Panc1 (cell line): ENCODE results near the gene S1PR5. TPM values are rescaled to one million over a fixed set of nuclear protein-coding genes. Genes with fewer than 3 reads are reported as not detected.

Experiments used
- ATAC-seq: fragments of 200-7000 bp; cut with Tn5 transposase; 2 replicates; pipeline ENCODE4 v1.9.1; 2020; ENCODE audit warnings: mild to moderate bottlenecking, moderate library complexity
- BruUV-seq: library from RNA; stranded (reverse); fragments of 400-500 nt; replicated peaks from 2 replicates; lab custom pipeline; 2021; lab: Mats Ljungman, UMichigan
- CTCF ChIA-PET: fragments of 300-600 bp; sonication (Branson Sonifier 250); formaldehyde crosslinking; loops from one replicate; lab custom pipeline; 2022; ENCODE audit warnings: antibody characterized with exemption; lab: Charles Lee
- POLR2A ChIA-PET: fragments of 300-600 bp; sonication (Branson Sonifier 250); formaldehyde crosslinking; loops from one replicate; lab custom pipeline; 2022; ENCODE audit warnings: antibody characterized with exemption; lab: Charles Lee
- DNase-seq: peaks from one replicate; pipeline ENCODE4 v3.0.0-alpha.2; 2010; ENCODE audit warnings: low read depth, low spot score
- H3K27ac ChIP-seq: 2 replicates; pipeline ENCODE4 v1.5.1; 2011; ENCODE audit warnings: mild to moderate bottlenecking, low read length, inconsistent platforms
- H3K27me3 ChIP-seq: fragments of 200-500 bp; sonication (Bioruptor generic); 2 replicates; pipeline ENCODE4 v1.6.0; 2014; ENCODE audit warnings: low read length, inconsistent platforms; ENCODE audit not compliant: control insufficient read depth, insufficient read depth
- H3K36me3 ChIP-seq: fragments of 200-500 bp; sonication (Bioruptor generic); 2 replicates; pipeline ENCODE4 v1.5.1; 2014; ENCODE audit warnings: inconsistent platforms, mild to moderate bottlenecking, low read length, moderate library complexity; ENCODE audit not compliant: control insufficient read depth, insufficient read depth
- H3K4me1 ChIP-seq: 2 replicates; pipeline ENCODE4 v1.5.1; 2011; ENCODE audit warnings: inconsistent platforms, mild to moderate bottlenecking, low read length, moderate library complexity; ENCODE audit not compliant: control insufficient read depth, insufficient read depth
- H3K4me3 ChIP-seq, 2 experiments: 2 replicates each; pipeline ENCODE4 v1.5.1; 2011 to 2012; ENCODE audit warnings: low read depth in 2 of 2, low read length in 2 of 2, mild to moderate bottlenecking in 2 of 2, inconsistent platforms in 1 of 2, moderate library complexity in 1 of 2
- H3K9me3 ChIP-seq: fragments of 200-500 bp; sonication (Bioruptor generic); 2 replicates; pipeline ENCODE4 v1.5.1; 2014; ENCODE audit warnings: low read depth, mild to moderate bottlenecking, inconsistent platforms, low read length, moderate library complexity; ENCODE audit not compliant: control insufficient read depth, insufficient read depth
- CTCF ChIP-seq: fragments of 450-650 bp; IDR thresholded peaks from 2 replicates; pipeline ENCODE4 v1.5.1; 2017; ENCODE audit warnings: mild to moderate bottlenecking
- POLR2AphosphoS5 ChIP-seq: IDR thresholded peaks from 2 replicates; pipeline ENCODE4 v1.6.1; 2012; ENCODE audit warnings: mild to moderate bottlenecking, low read depth, low read length, moderate library complexity
- REST ChIP-seq, 2 experiments: IDR thresholded peaks; 2 replicates each; pipeline ENCODE4 v1.6.1; 2011 to 2012; ENCODE audit warnings: low read depth in 2 of 2, control low read depth in 1 of 2, low read length in 1 of 2, mild to moderate bottlenecking in 1 of 2, moderate library complexity in 1 of 2; ENCODE audit not compliant: insufficient read depth in 1 of 2
- SIN3A ChIP-seq: IDR thresholded peaks from 2 replicates; pipeline ENCODE4 v1.6.1; 2012; ENCODE audit warnings: low read depth, mild to moderate bottlenecking, low read length, moderate library complexity, borderline replicate concordance; ENCODE audit not compliant: insufficient read depth
- TCF7L2 ChIP-seq: IDR thresholded peaks from 2 replicates; pipeline ENCODE4 v1.6.1; 2011; ENCODE audit warnings: mild to moderate bottlenecking, low read depth, low read length, inconsistent platforms
- in situ Hi-C: cut with HindIII; loops from 2 replicates; pipeline ENCODE4 v1.10.0; 2016; ENCODE audit warnings: low sequenced_read_pairs, low pct_unique_long_range_greater_than_20kb
- intact Hi-C: fragments of 100-400 bp; cut with micrococcal nuclease; formaldehyde crosslinking; loops from one replicate; pipeline ENCODE4 v1.10.0; 2022; ENCODE audit not compliant: unreplicated experiment
- total RNA-seq: library from RNA; stranded (reverse); gene quantifications from one replicate; pipeline ENCODE4 v1.2.1, GENCODE V29; 2021; ENCODE audit not compliant: unreplicated experiment

Gene S1PR5
- total RNA-seq, 1 experiment from 2014 or later, result 3.4 TPM

- no TSS peak for BruUV-seq
- ATAC-seq (no peak), DNase-seq (no peak)
- in situ Hi-C loops, result no loop called here
- no peaks in the 10 kb centered on the region for H3K27me3 ChIP-seq
- intact Hi-C loops, result no loop called here
- no peak for TF ChIP-seq REST (IDR thresholded peaks at IDR 0.05; ENCODE audit: insufficient read depth in 1 of 2, low read depth in 2 of 2, low read length in 1 of 2)
- no peak for TF ChIP-seq CTCF
- no peak for TF ChIP-seq SIN3A
- TF ChIP-seq TCF7L2, result no peak
- no peak for TF ChIP-seq POLR2AphosphoS5
- H3K36me3 ChIP-seq, result no peaks in the 10 kb centered on the region
- no peaks in the 10 kb centered on the region for H3K9me3 ChIP-seq
- no peak overlapping the region for H3K4me3 ChIP-seq
- POLR2A ChIA-PET, result no interaction called here
- H3K27ac ChIP-seq, result no peak overlapping the region
- CTCF ChIA-PET, result interaction anchor here (0.7 kb wide), 1 partner anchor 10 kb away, joined by 10 read pairs; no protein-coding TSS in a partner anchor
- peaks cover 4% of the 10 kb centered on the region; the same call in 1 of the 2 replicates for H3K4me1 ChIP-seq
Measured at GRCh38 chr19:10474962-10475451, 42.2 kb downstream of the S1PR5 start.

GRCh38 chr19:10473192-10473591 is 44.1 kb downstream of the S1PR5 start:
- no peaks in the 10 kb centered on the region for H3K27me3 ChIP-seq
- in situ Hi-C loops (no loop called here), intact Hi-C loops (no loop called here)
- H3K36me3 ChIP-seq, result no peaks in the 10 kb centered on the region
- TF ChIP-seq TCF7L2 (no peak), POLR2AphosphoS5 (no peak), CTCF (no peak)
- ATAC-seq (no peak), DNase-seq (no peak)
- ChIA-PET POLR2A (no interaction called here), CTCF (no interaction called here)
- H3K27ac ChIP-seq, result no peak overlapping the region
- no peak overlapping the region for H3K4me3 ChIP-seq
- H3K9me3 ChIP-seq, result no peaks in the 10 kb centered on the region
- H3K4me1 ChIP-seq, result no peaks in the 10 kb centered on the region; the same call in 1 of the 2 replicates
- BruUV-seq, result no TSS peak
